Activated T-helper 1 cell treated with anti-CD3 and anti-CD28 coated beads, Interleukin-12 subunit alpha, Interleukin-12 subunit beta, Interleukin-2, Interleukin-4 antibody, amounts not matched to agents 30 ng/mL and 10 ng/mL and 1 ng/mL, durations not matched to agents 14 hours and 24 hours and 36 hours (primary cell): Measurements from ENCODE around the gene PRC1. TPM values are rescaled to one million over a fixed set of nuclear protein-coding genes. Genes with fewer than 3 reads are reported as not detected.
"Not testable (repeated sequence)": the region's sequence is repeated elsewhere in the genome, so short reads cannot be mapped to it uniquely, and the experiment has no call there.

Experiments used
- DNase-seq: peaks from one replicate; pipeline ENCODE4 v3.0.0; 2021; ENCODE audit warnings: low spot score
- H3K27ac Mint-ChIP-seq: one replicate; pipeline ENCODE4 v1.8.0; 2021; ENCODE audit warnings: mild to moderate bottlenecking, mixed read lengths
- H3K27me3 Mint-ChIP-seq: one replicate; pipeline ENCODE4 v1.8.0; 2022; ENCODE audit warnings: mild to moderate bottlenecking, moderate library complexity, mixed read lengths; ENCODE audit not compliant: insufficient read depth
- H3K36me3 Mint-ChIP-seq: one replicate; pipeline ENCODE4 v1.8.0; 2021; ENCODE audit warnings: low read depth, mixed read lengths
- H3K4me1 Mint-ChIP-seq: one replicate; pipeline ENCODE4 v1.8.0; 2021; ENCODE audit warnings: low read depth, mixed read lengths
- H3K4me3 Mint-ChIP-seq: one replicate; pipeline ENCODE4 v1.8.0; 2021; ENCODE audit warnings: mild to moderate bottlenecking, moderate library complexity, mixed read lengths
- H3K9me3 Mint-ChIP-seq: one replicate; pipeline ENCODE4 v1.8.0; 2021; ENCODE audit warnings: mixed read lengths
- intact Hi-C: fragments of 100-400 bp; cut with micrococcal nuclease; formaldehyde crosslinking; loops from one replicate; pipeline ENCODE4 v1.15.1; 2024
- total RNA-seq: library from RNA; stranded (reverse); gene quantifications from 2 replicates; pipeline ENCODE4 v1.2.3, GENCODE V29; 2022

Gene PRC1
- total RNA-seq, 1 donor from 2014 or later, result 78.4 TPM

DNA sequence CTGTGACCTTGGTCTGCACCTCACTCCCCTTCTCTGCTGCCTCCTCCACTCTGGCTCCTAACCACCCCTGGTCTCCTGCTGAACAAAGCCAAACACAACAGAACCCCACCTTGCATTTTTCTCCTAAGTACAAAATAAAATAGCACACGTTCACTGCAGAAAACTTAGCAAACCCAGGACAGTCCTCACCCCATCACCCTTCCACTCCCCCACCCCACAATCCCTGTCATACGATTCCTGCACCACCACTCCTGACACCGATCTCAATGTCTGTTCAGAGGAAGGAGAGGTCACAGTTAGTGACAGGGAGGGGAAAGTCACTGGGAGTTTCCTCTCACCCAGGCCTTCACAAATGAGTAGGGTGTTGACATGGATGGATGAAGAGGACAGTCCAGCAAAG is 23.8 kb upstream of the PRC1 start:
- intact Hi-C loops, result no loop called here
- H3K36me3 Mint-ChIP-seq, result peaks cover 26% of the 10 kb centered on the region
- no peaks in the 10 kb centered on the region for H3K9me3 Mint-ChIP-seq
- H3K27ac Mint-ChIP-seq, result peak overlapping the region; percentile 45
- H3K4me3 Mint-ChIP-seq, result no peak overlapping the region
- DNase-seq, result no peak
- no peaks in the 10 kb centered on the region for H3K27me3 Mint-ChIP-seq
- peaks cover 39% of the 10 kb centered on the region for H3K4me1 Mint-ChIP-seq

DNA sequence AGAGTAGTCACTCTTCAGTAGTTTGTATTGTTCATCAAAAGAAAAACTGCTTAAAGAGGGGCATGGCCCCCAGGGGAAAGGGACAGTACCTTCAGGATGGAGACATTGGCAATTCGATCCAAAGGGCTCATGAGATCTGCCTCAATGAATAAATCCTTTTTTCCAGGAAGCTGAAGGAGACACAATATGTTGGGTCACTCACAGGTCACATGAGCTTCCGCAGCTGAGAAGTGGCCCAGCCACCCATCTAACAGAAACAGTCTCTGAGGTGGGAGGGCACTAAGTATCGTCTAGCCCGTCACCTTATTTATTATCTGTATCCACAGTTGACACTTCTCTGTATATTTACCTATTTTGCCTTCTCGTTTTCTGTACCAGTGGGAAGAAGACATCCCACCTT is 23.4 kb upstream of the PRC1 start:
- Mint-ChIP-seq H3K4me3 (no peak overlapping the region), H3K36me3 (peaks cover 26% of the 10 kb centered on the region), H3K27ac (no peak overlapping the region), H3K27me3 (no peaks in the 10 kb centered on the region), H3K4me1 (peaks cover 35% of the 10 kb centered on the region), H3K9me3 (no peaks in the 10 kb centered on the region)
- intact Hi-C loops, result no loop called here
- no peak for DNase-seq

DNA sequence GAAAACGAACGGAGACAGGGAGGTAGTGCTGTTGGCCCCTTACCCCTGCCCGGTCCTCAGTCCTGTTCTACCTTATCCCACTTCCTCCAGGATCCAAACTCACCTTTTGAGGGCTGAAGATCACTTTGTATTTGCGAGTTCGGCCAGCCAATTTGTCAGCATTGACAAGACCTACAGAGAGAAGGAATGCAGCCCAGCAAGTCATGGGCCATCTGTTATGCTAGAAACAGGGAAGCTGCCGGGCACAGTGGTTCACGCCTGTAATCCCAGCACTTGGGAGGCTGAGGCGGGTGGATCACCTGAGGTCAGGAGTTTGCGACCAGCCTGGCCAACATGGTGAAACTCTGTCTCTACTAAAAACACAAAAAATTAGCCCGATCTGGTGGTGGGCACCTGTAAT is 19.4 kb upstream of the PRC1 start:
- peaks cover 41% of the 10 kb centered on the region for H3K36me3 Mint-ChIP-seq
- H3K27ac Mint-ChIP-seq, H3K4me3 Mint-ChIP-seq, intact Hi-C loops, DNase-seq, H3K9me3 Mint-ChIP-seq, H3K27me3 Mint-ChIP-seq: not testable (repeated sequence)
- peaks cover 11% of the 10 kb centered on the region for H3K4me1 Mint-ChIP-seq

DNA sequence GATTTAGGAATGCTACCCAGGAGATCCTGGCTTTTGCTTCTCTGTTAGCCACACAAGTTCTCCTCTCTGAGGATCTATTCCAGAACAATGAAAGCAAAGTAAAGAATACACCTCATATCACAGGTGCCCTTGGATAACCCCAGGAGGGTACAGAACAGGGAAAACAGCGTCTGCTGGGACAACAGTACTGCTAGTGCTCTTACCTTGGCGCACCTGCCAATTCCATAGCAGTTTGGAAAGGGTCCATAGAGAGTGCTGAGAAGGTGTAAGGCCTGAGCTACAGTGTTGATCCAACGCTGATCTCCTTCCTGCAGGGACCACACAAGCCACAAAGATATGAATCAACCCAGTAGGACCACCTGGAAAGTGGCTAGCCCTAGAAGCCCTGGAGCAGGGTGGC is 12.9 kb upstream of the PRC1 start:
- Mint-ChIP-seq H3K4me1 (no peaks in the 10 kb centered on the region), H3K27me3 (no peaks in the 10 kb centered on the region)
- intact Hi-C loops, result no loop called here

DNA sequence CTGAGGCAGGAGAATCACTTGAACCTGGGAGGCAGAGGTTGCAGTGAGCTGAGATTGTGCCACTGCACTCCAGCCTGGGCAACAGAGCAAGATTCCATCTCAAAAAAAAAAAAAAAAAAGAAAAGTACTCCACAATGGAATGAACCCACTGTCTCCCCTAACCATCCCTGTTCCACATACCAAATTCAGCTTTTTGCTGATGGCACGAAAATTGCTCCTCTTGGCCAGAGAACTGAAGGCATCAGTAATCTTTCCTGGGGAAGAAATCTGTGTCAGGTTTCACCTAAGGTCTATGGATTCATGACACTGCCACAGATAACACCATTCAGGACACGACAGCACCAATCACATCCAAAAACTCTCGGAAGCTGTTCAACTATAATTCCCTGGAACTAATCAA is 6.9 kb upstream of the PRC1 start:
- Mint-ChIP-seq H3K27me3 (no peaks in the 10 kb centered on the region), H3K36me3 (peaks cover 39% of the 10 kb centered on the region), H3K27ac (no peak overlapping the region), H3K4me3 (no peak overlapping the region), H3K9me3 (no peaks in the 10 kb centered on the region), H3K4me1 (peaks cover under 1% of the 10 kb centered on the region)
- no peak for DNase-seq
- intact Hi-C loops, result no loop called here

More for the DNA sequence above, 12.9 kb upstream of the PRC1 start:
- H3K27ac Mint-ChIP-seq, result no peak overlapping the region
- no peak for DNase-seq
- H3K4me3 Mint-ChIP-seq, result no peak overlapping the region
- H3K9me3 Mint-ChIP-seq, result no peaks in the 10 kb centered on the region
- peaks cover 36% of the 10 kb centered on the region for H3K36me3 Mint-ChIP-seq

DNA sequence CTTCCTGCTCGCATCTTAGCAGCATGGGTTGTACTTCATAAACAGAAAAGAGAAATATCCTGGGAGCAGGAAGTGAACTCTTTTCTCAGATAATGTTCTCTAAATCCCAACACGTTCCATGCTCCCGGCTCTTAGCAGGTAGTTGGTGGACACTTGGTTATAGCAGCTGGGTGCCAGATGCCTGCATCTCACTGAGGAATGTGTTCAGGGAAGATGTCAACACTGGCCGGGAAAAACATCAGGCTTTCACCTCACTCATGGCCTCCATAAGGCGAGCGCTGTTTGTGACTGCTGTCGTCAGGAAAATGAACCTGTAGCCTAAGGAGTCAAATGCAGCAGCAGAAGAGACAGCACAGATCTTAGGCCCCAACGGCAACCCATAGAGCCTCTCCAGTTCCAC is 4.4 kb upstream of the PRC1 start:
- H3K9me3 Mint-ChIP-seq, result no peaks in the 10 kb centered on the region
- H3K4me1 Mint-ChIP-seq, result peaks cover 18% of the 10 kb centered on the region
- H3K36me3 Mint-ChIP-seq, result peaks cover 40% of the 10 kb centered on the region
- H3K27ac Mint-ChIP-seq, result no peak overlapping the region
- no peak for DNase-seq
- intact Hi-C loops, result loop anchor here (10.0 kb wide), 1 partner anchor 856 kb away; the partner anchor contains the start of gene SLCO3A1
- H3K4me3 Mint-ChIP-seq, result no peak overlapping the region
- H3K27me3 Mint-ChIP-seq, result no peaks in the 10 kb centered on the region

DNA sequence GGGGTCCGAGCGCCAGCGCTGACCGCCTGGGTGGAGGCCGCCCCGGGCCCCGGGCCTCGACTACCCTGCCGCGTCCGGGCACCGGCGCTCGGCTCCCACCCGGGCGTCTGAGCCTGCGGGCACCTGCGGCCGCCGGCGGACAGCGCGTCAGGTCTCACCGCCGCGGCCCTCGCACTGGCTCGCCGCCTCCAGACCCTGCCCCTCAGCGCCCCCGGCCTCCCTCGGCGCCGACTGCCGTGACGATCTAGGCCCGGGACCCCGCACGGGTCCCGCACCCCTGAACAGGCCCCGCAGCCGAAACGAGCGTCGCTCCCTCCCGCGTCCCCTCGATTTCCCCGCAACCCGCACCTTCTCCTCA is 297 bp downstream of the PRC1 start:
- H3K9me3 Mint-ChIP-seq, result no peaks in the 10 kb centered on the region
- intact Hi-C loops, result loop anchor here (1.0 to 10.0 kb wide), 6 partner anchors 39 to 861 kb away; partner anchors contain the start of genes IQGAP1, NGRN, SLCO3A1 and UNC45A
- peaks cover 42% of the 10 kb centered on the region for H3K4me1 Mint-ChIP-seq
- no peak for DNase-seq
- no peaks in the 10 kb centered on the region for H3K27me3 Mint-ChIP-seq
- H3K36me3 Mint-ChIP-seq, result peaks cover 27% of the 10 kb centered on the region
- peak overlapping the region; percentile 100 for H3K4me3 Mint-ChIP-seq
- H3K27ac Mint-ChIP-seq, result peak overlapping the region; percentile 100

DNA sequence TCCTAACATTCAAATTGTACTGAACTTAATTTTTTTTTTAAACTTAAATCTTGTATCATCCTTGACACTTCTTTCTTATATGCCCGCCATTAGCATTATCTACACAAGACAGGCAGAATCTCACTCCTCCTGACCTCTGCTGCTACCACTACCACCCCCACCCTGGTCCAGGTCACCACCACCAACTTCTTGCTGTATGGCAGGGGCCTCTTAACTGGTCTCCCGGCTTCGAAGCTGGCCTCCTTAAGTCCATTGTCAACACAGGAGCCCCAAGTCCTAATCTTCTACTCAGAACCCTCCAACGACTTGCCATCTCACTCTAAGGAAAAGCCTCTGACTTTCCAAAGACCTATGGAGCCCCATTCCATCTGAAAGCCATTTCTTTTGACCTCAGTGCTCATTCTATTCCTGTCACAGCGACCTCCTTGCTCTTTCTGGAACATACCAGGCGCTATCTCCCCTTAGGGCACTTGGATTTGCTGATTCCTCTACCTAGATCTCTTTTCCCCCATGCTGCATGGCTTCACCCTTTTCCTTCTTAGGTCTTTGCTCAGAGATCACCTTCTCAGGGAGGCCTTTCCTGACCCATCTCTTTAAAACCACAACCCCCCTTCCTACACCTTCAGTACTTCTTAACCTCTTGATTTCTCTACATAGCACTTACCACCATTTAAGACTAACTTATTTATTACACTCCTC is 2.6 kb downstream of the PRC1 start:
- Mint-ChIP-seq H3K27ac (peak overlapping the region; percentile 25), H3K4me3 (peak overlapping the region; percentile 5), H3K9me3 (no peaks in the 10 kb centered on the region), H3K4me1 (peaks cover 64% of the 10 kb centered on the region), H3K27me3 (no peaks in the 10 kb centered on the region), H3K36me3 (peaks cover 14% of the 10 kb centered on the region)
- no peak for DNase-seq
- intact Hi-C loops, result loop anchor here (1.0 to 10.0 kb wide), 3 partner anchors 9 to 863 kb away; partner anchors contain the start of genes NGRN and SLCO3A1

DNA sequence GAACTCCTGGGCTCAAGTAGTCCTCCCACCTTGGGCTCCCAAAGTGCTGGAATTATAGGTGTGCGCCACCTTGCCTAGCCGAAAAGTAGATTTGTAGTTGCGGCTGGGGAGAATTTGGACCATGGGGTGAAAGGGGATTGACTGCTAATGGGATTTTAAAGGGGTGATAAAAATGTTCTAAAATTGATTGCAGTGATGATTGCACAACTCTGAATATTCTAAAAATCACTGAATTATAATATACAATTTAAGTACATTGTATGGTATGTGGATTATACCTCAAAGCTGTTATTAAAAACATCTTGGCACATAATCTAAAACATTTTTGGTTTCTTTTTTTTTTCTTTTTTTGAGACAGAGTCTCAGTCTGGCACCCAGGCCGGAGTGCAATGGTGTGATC is 3.9 kb downstream of the PRC1 start:
- DNase-seq, result no peak
- intact Hi-C loops, result loop anchor here (5.0 to 10.0 kb wide), 2 partner anchors 723 to 864 kb away; partner anchors contain the start of genes NGRN and SLCO3A1
- H3K27ac Mint-ChIP-seq, result no peak overlapping the region

DNA sequence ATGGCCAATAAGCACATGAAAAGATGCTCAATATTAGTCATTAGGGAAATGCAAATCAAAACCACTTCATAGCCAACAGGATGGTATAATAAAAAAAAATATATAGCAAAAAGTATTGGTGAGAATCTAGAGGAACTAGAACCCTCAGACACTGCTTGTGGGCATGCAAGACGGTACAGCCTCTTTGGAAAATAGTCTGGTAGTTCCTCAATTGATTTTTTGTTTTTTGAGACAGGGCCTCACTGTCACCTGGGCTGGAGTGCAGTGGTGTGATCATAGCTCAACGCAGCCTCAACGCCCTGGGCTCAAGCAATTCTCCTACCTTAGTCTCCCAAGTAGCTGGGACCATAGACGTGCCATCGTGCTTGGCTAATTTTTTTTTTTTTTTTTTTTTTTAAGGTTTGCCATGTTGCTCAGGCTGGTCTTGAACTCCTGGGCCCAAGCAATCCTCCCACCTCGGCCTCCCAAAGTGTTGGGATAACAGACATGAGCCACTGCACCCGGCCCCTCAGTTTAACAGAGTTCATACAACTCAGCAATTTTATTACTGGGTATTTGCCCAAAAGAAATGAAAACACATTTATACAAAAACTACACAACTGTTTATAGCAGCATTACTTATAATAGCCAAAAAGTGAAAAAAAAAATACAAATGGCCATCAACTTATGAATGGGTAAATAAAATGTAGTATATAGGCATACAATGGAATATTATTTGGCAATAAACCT is 5.1 kb downstream of the PRC1 start:
- H3K36me3 Mint-ChIP-seq, result peaks cover 15% of the 10 kb centered on the region
- no peaks in the 10 kb centered on the region for H3K9me3 Mint-ChIP-seq
- H3K4me1 Mint-ChIP-seq, result peaks cover 47% of the 10 kb centered on the region
- no peak for DNase-seq
- no peaks in the 10 kb centered on the region for H3K27me3 Mint-ChIP-seq
- intact Hi-C loops, result no loop called here
- H3K27ac Mint-ChIP-seq, result no peak overlapping the region
- H3K4me3 Mint-ChIP-seq, result no peak overlapping the region

More for the DNA sequence above, 3.9 kb downstream of the PRC1 start:
- H3K4me1 Mint-ChIP-seq, result peaks cover 56% of the 10 kb centered on the region
- no peaks in the 10 kb centered on the region for H3K9me3 Mint-ChIP-seq
- no peaks in the 10 kb centered on the region for H3K27me3 Mint-ChIP-seq
- no peak overlapping the region for H3K4me3 Mint-ChIP-seq
- peaks cover 14% of the 10 kb centered on the region for H3K36me3 Mint-ChIP-seq

DNA sequence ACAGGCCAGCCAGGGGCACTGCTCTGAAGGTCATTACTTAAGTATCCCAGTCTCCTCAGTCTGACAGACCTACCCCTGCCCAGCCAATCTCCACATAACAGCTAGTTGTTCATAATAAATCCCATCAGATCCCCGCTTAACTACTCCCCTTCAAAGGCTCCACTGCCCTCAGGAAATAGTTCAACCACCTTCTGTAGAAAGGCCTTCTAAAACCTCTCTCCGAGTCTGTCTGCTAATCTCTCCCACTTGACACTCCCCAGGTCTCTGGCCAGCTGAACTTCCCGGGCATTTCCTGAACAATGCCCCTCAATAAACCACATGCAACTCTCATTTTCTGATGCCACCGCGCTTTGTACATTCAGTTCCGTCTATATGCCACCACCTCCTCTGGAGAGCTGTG is 6.0 kb downstream of the PRC1 start:
- Mint-ChIP-seq H3K9me3 (no peaks in the 10 kb centered on the region), H3K27ac (peak overlapping the region; percentile 59), H3K36me3 (peaks cover 19% of the 10 kb centered on the region), H3K27me3 (no peaks in the 10 kb centered on the region), H3K4me3 (peak overlapping the region; percentile 8), H3K4me1 (peaks cover 49% of the 10 kb centered on the region)
- intact Hi-C loops, result no loop called here
- no peak for DNase-seq

DNA sequence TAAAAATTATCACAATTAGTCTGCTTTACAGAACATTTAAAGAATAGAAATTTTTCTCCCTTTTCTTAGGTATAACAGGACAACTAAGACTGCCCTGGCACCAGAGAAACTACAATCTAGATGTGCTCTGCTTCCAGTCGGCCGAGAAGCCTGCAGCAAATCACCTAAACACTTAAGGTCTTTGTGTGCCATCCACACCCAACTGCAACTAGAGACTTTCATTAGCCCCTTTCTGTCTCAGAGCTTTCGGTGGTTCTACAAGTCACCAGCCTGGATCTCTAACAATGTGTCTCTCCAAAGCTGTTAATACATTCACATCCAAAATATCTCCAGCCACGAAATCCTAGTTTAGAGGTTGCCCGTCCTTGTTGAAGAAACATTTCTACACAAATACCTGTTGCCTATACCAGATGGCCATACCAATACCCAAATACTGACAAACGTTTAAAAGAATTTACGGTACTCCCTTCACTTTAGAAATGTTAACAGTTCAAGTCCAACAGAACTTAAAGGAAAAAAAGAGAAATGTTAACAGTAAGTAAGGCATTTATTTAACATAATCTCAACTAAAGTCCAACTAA is 6.7 kb downstream of the PRC1 start:
- intact Hi-C loops, result no loop called here
- peak overlapping the region; percentile 20 for H3K27ac Mint-ChIP-seq

More for the DNA sequence above, 6.7 kb downstream of the PRC1 start:
- H3K27me3 Mint-ChIP-seq, result no peaks in the 10 kb centered on the region
- H3K4me3 Mint-ChIP-seq, result no peak overlapping the region
- peaks cover 24% of the 10 kb centered on the region for H3K36me3 Mint-ChIP-seq
- H3K4me1 Mint-ChIP-seq, result peaks cover 49% of the 10 kb centered on the region
- no peaks in the 10 kb centered on the region for H3K9me3 Mint-ChIP-seq
- DNase-seq, result no peak
